ENCODE results near the gene C11orf91.
"Not testable (repeated sequence)": the region's sequence is repeated elsewhere in the genome, so short reads cannot be mapped to it uniquely, and the experiment has no call there.

Gene C11orf91

DNA sequence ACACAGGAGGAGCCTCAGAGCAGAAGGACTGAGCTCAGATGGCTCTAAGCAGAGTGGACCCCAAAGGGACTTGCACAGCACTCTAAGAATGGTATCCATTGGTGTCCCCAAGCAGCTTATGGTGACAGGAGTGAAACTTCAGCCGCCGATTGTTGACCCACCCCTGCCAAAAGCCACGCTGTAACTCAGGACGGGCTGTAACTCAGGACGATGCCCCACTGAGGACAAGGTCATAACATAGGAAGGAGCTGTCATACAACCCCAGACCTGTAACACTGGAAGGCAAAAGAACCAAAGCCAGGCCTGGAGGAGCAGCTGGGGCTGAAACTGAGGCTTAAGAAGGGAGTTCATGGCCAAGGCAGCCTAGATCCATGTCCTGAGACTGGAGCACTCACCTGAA is 21.4 kb upstream of the C11orf91 start:
- DNase-seq (ENCODE audit: low spot score), result no peak

DNA sequence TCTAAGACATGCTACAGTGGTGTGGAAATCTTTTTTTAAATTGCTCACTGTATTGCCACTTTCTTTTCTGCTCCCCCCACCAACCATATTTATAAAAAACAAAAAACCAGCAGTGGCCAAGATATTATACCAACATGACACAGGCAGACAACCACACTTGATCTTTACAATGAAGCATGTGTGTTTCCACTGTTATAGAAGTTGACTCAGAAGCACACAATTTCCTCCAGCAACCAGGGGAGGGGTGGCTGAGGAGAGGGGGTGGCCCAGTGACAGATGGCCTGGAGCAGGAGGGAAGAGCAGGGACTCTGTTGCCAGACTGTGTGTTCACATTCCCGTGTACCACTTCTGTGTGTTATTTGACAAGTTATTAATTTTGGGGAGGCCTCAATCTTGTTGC is 20.8 kb upstream of the C11orf91 start:
- no peak for DNase-seq (ENCODE audit: low spot score)

DNA sequence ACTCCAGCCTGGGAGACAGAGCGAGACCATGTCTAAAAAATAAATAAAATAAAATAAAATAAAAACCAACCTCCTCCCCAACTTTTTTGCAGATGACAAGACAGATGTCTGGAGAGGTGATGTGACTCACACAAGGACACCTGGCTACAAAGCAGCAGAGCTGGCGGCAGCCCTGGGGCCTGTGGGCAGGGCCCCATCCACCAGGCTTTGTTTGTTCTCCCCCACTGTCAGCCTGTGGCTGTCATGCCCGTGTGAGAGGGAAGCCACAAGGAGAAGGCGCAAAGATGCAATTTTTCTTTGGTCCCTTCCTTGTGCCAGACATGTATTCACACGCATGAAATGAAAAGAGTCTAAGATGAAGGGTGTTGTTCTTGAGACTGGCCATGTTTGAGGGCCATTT is 19.0 kb upstream of the C11orf91 start:
- DNase-seq (ENCODE audit: low spot score), result no peak

DNA sequence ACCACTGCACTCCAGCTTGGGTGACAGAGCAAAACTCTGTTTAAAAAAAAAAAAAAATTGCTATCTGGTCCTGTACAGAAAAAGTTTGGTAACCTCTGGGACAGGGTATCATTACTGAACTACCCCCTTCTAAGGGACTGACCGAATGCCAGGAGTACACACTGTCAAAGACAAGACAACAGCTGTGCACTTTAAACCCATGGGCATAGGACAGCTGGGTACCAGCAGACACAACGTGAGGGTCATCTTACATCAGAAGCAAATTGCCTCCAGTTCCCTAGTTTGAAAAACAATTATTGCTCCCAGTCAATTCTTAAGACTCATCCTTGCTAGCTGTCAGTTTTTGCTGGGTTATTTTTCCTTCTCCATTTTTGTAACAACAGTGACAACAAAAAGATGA is 17.8 kb upstream of the C11orf91 start:
- no peak for DNase-seq (ENCODE audit: low spot score)

- DNase-seq (ENCODE audit: low spot score), result no peak
Observed at GRCh38 chr11:33716243-33716642, 15.6 kb upstream of the C11orf91 start.

DNA sequence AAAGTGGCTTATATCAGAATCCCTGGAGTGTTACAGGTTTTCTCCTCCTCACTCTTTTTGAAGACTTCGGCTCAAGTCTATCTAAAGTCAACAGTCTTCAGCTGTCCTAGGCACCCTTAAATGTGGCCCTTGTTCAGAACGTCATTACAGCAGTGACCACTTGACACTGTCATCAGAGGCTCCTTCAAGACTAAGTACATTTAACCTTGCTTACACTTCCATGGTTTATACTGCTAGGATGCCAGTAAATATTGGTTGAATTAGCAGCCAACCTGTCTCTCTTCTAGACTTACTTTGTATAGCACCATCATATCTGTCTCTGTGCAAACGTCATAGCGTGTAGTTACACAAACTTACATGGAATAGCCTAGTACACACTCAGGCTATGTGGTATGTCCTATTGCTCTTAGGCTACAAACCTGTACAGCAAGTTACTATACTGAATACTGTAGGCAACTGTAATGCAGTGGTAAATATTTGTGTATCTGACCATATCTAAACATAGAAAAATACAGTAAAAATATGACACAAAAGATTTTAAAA is 13.3 kb upstream of the C11orf91 start:
- DNase-seq (ENCODE audit: low spot score), result no peak

DNA sequence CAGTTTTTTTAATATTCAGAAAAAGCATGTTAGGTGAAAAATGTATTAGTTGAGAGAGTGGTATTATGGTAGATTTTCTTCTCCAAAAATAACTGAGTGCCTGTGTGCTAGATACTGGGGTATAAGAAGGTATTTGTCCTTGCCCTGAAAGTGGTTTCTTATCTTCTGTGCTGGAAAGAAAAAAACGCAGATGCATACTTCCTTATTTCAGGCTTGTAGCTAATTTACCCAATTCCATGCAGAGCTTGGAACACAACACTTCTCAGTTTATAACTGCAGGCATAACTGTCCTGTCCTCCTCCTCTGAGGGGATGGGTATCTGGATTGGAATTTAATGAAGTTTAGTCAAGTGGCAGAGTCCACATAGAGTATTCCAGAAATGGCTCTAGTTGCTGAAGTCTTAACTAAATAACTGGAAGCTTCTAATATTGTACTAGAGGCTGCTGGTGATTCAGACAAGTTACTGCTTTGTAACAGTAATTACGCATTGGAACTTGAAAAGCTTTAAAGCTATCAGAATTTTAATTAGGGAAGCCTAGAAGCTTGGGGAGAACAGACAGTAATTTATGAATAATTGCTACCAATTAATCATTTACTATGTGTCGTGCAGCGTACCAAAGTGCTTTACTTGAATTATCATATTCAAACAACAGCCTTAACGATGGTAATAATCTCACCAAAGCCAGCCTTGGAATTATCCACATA is 12.7 kb upstream of the C11orf91 start:
- no peak for DNase-seq (ENCODE audit: low spot score)

GRCh38 chr11:33712436-33712835 is 11.8 kb upstream of the C11orf91 start:
- DNase-seq (ENCODE audit: low spot score), result no peak

DNA sequence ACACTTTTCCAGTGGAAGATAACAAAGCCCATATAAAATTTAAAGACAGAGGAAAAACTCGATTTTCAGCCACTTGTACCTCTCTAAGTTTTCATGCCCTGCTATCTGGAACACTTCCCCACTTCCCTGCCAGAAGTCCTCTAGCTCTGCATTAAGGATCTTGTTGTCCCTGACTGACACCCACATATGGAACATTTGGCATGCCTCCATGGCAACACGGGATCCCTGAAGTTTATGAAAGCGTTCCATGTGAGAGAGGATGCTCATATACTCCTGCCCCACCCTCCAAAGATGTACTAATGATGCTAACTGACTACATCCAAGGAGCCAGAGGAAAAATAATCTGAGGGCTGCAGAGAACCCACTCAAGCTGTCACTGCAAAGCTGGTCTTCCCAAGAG is 8.8 kb upstream of the C11orf91 start:
- DNase-seq (ENCODE audit: low spot score), result no peak

- DNase-seq (ENCODE audit: low spot score), result no peak
Observed at GRCh38 chr11:33708985-33709384, 8.4 kb upstream of the C11orf91 start.

DNA sequence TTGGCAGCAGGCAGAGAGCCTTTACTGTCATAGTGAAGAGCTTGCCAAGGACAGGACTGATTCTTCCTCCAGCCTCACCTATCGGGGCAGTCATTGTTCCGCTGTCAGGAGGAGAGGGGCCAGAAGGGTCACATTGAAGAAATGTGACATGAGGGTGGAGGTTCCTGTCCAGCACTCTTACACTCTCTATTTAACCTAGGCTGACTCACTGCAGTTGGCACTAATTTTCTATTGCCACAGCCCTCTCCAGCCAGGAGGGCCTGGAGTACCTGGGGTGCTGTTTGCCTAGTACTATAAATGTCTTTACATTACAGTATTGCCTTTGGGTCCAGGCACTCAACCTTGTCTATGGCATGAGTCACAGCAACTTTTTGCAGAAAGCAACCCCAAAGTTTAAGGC is 7.2 kb upstream of the C11orf91 start:
- DNase-seq (ENCODE audit: low spot score), result not testable (repeated sequence)

GRCh38 chr11:33706966-33707365 is 6.3 kb upstream of the C11orf91 start:
- DNase-seq (ENCODE audit: low spot score), result no peak

DNA sequence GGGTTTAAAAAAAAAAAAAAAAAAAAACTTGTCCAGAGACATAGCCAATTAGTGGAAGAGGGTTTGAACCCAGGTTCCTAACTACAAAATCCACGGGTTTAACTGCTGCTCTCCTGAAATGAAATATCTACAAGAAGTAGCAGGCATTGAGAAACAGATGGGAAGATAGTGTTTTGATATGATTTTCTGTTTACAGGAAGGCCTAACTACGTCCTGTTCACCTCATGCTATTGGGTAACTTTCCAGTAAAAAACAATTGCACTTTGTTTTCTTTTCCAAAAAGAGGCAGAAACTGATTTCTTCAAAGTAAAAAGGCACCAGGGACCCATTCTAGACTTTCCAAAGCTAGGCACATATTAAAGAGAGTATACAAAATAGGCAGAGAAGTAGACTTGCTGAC is 5.9 kb upstream of the C11orf91 start:
- DNase-seq (ENCODE audit: low spot score), result no peak

DNA sequence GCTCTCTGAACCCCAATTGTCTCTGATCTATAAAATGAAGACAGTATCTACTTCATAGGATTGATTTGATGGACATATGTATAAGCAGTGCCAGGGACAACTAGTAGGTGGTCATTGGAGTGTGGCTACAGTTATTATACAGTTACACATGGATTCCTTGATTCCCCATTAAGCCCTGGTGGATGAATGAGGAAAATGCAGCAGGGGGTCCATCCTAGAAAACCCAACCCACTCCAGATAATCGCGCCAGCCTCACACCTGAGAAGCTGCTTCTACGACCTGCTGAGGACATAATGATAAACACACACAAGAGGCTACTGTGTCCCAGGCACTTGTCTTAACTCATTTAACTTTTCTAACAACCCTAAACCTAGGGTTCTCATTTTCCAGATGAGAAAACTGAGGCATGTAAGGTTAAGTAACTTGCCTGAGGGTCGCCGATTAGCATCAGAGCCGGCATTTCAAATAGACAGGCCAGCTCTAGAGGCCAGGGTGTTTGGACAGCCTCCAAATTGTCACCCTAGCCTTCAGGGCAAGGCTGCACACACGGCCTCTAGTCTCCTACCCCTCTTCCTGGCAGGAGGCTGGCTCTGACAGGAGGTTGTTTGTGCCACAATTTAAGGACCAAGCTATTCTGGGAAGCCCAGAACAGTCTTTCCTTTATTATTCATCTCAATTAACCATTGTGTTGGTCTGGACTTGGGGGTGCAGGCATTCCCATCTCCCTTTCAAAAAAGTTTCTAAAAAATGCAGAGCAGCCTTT is 3.8 kb upstream of the C11orf91 start:
- DNase-seq (ENCODE audit: low spot score), result no peak

- no peak for DNase-seq (ENCODE audit: low spot score)
Observed at GRCh38 chr11:33703788-33704187, 3.2 kb upstream of the C11orf91 start.

GRCh38 chr11:33703234-33703633 is 2.6 kb upstream of the C11orf91 start:
- DNase-seq (ENCODE audit: low spot score), result no peak

GRCh38 chr11:33701302-33702230 is 940 bp upstream of the C11orf91 start:
- no peak for DNase-seq (ENCODE audit: low spot score)

GRCh38 chr11:33700063-33700501 is 544 bp downstream of the C11orf91 start:
- DNase-seq (ENCODE audit: low spot score), result no peak

DNA sequence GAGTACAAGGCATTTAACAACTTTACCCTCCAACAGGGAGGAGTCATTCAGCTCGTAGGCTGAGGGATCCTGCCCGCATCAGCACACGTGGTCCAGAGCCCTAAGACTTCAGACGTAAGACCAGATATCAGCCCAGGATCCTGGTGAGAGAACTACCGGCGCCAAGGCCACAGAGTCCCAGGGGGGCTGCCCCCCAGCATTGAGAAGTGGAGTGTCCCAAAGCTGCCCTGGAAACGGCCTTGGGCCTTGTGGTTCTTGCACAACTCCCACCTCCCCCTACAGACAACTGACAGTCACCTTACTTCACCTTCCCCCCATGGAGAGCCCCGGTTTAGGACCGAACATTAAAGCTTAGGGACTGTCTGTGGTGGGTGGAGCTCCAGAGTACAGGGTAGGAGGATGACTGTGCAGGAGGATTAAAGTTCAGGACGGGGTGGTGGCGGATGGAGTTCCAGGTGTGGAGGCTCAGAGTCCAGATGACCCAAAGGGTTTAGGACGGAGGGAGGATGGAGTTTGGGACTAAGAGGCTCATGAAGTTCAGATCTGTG is 1.0 kb downstream of the C11orf91 start:
- DNase-seq (ENCODE audit: low spot score), result no peak

DNA sequence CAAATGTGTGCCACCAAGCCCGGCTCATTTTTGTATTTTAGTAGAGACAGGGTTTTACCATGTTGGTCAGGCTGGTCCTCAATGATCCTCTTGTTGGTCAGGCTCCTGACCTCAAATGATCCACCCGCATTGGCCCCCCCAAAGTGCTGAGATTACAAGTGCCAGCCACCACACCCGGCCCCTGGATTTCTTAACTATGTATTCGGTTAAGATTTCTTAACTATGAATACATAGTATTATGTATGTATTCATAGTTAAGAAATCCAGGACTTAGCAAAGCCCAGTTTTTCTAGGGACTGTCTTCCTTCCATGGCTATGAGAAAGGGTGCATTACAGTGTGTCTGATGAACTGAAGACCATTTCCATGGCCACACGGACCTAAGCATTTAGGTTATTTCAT is 1.7 kb downstream of the C11orf91 start:
- DNase-seq (ENCODE audit: low spot score), result no peak

DNA sequence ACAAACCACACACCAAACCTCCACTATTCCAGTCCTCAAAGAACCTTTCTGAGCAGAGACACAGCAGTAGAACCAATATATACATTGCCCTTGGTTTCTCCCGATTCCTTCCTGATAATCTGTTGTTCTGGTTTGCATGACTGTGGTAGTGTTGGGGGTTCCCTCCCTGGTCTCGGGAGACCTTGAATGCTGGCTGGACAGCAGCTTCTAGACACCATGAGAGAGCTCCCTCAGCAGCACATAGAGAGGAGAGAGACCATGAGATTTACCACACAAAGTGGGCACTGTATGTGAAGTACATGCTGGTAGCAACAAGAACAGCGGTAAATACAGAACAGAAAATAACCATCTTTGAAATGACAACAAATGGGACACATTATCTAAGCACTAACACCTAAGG is 2.6 kb downstream of the C11orf91 start:
- DNase-seq (ENCODE audit: low spot score), result no peak
